ENCODE data around the gene FUT3.

FUT3 gene

DNA sequence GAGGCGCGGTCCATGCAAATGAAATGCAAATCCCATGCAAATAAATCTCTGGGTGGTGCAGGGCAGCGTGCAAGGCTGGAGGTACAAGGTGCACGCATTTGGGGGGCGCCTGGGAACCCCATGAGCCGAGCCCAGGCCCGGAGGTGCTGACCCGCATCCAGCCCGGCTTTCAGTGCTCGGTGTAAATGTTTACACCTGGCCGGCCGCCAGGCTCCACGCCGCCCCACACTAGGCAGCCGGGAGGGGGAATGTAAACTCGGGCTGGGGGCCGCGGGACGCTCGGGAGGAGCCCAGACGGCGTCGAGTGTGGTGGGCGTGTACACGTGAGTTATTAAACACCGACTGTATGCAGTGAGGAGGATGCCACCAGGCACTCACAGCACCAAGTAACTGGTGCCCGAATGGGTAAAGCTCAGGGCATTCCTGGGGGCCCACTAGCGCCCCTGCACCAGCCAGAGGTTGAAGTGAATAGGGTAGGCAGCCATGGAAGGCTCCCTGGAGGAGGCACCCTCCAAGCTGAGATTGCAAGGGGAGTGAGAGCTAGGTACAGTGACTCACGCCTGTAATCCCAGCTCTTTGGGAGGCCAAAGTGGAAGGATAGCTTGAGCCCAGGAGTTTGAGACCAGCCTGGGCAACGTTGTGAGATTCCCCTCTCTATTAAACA, 28.9 kb downstream of the FUT3 start:
- no peak for DNase-seq

DNA sequence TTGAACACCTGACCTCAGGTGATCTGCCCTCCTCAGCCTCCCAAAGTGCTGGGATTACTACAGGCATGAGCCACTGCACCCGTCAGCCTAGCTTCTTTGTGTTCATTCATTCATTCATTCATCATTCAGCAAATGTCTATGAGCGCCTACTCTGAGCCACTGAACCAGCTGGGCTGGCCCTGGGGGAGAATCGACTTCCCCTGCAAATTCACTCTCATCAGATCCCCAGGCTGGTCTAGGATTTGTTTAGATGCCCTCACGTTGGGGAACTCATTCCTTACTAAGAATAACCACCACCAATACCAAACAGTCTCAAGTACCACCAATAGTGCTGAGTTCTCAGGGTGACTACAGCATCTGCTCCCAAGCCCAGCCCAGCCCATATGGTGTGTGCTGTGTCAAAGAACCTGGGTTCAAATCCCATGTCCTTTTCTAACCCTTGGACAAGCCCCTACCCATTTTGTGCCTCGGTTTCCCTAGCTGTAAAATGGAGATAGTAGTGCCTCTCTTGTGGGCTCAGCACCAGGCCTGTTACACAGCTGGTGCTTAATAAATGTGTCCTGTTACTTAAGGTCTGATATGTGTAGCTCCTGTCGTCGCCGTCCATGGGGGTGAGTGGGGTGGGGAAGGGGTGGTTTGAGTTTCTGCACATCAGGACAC, 29.6 kb downstream of the FUT3 start:
- DNase-seq = no peak

- no peak for DNase-seq
These were observed 30.5 kb downstream of the FUT3 start for GRCh38 chr19:5820785-5821184.

DNA sequence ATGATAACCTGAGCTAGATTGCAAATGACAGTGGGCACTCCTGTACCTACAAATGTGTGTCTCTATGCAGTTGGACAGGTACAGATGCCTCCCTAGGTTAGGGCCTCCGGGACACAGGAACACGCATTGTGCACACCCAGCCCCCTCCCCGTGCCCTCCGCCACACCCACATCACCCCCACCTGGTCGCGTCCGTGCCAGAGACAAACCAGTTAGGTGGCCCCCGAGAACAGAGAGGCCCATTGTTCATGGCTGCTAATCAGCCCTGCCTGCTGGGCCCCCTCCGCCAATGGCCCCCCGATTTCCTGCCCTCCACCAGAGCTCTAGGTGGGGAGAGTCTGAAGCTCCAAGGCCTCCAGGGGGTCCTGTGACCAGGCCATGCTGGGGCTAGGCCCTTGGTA, 32.7 kb downstream of the FUT3 start:
- DNase-seq = no peak

DNA sequence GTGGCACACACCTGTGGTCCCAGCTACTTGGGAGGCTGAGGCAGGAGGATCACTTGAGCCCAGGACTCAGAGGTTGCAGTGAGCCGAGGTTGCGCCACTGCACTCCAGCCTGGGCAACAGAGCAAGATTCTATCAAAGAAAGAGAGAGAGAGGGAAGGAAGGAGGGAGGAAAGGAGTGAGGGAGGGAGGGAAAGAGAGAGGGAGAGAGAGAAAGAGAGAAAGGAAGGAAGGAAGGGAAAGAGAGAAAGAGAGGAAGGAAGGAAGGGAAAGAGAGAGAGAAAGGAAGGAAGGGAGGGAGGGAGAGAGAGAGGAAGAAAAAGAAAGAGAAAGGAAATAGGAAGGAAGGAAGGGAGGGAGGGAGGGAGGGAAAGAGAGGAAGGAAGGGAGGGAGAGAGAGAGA, 34.0 kb downstream of the FUT3 start:
- DNase-seq = no peak

DNA sequence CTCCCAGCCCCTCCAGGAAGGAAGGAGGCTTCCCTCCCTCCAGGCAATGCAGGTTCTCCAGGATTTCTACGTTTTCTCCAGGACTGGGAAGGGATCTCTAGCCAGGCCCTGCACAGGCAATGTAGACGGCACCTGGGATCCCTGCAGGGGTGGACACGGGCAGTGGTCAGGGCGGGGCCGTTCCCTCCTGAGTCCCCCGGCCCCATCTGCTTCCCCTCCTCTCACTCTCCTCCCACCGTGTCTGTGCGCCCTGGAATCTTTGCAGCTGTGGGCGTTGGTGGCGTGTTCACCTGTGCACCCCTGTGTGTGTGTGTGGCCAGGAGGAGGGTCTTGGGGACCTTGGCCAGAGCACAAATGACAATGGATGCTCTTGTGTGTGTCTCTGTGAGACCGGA, 36.4 kb downstream of the FUT3 start:
- no peak for DNase-seq

- no peak for DNase-seq
These were observed 37.0 kb downstream of the FUT3 start for GRCh38 chr19:5814123-5814851.

GRCh38 chr19:5811117-5811516, 40.1 kb downstream of the FUT3 start:
- no peak for DNase-seq

GRCh38 chr19:5809469-5809868, 41.8 kb downstream of the FUT3 start:
- no peak for DNase-seq

DNA sequence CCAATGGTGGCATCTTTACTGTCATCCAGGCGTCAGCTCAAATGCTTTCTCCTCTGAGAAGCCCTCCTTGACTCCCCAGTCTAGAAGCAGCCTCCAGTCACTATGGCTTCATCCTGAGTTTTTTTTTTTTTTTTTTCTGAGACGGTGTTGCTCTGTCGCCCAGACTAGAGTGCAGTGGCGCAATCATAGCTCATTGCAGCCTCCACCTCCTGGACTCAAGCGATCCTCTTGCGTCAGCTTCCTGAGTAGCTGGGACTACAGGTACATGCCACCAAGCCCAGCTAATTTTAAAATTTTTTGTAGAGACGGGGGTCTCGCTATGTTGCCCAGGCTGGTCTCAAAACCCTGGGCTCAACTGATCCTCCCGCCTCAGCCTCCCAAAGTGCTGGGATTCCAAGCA, 42.2 kb downstream of the FUT3 start:
- DNase-seq = no peak

DNA sequence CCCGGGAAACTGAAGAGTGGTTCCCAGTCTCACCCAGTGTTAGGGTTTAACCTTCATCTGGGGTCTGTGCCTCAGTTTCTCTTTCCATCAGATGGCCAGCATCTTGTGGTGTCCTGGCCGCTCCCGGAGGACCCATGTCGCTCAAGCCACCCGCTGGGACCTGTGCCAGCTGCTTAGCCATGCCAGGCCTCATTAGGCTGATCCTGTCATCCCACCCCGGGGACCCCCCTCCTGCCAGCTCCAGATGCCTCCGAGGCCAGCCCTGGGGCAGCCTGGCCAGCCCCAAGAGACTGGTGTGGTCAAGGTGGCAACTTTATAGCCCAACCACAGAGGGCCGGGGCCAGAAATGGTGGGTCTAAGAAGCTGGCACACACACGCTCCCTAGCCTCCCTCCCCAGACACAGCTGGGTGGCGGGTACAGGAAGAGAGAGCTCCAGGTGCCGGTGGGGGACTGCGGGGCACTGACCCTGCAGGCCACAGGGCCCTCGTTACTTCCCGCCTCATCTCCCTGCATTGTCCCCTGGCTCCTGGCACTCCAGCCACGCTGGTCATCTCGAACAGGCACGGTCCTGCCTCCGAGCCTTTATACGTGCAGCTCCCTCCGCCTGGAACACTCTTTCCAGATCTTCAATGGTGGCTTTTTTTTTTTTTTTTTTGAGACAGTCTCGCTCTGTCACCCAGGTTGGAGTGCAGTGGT, 43.0 kb downstream of the FUT3 start:
- DNase-seq = no peak

- no peak for DNase-seq
These were observed 44.3 kb downstream of the FUT3 start for GRCh38 chr19:5806905-5807304.

- DNase-seq = no peak
These were observed 45.1 kb downstream of the FUT3 start for GRCh38 chr19:5806133-5806489.

DNA sequence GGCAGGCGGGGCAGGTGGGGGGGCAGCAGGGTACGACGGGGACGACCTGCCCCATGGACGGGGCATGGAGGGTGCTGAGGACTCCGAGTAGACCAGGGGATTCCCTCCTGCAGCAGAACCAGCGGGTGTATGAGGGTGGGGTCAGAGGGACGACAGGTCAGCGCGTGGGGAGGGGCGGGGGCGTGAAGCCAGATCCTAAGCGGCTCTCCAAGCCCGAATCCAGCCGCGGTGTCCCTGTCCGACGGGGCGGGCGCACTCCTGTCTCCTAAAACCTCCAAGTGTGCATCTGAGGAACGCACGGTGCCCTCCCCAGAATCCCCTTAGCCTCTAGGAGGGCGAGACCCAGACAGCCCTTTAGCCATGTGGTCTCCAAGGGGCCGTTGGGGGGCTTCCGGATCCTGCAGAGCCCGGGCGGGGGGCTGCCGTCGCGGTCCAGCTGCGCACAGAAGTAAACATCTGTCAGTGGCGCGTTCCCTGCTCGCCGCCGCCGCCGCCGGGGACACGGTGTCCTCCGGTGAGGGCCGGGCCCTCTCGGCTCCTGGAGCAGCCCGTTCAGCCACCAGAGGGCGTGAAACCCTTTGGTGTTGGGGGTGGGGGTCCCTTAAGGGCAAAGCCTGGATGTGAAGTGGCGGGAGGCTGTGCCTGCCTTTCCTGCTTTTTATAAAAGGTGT, 45.7 kb downstream of the FUT3 start:
- DNase-seq = peak; percentile 50

- DNase-seq = no peak
These were observed 46.5 kb downstream of the FUT3 start, which contains the start of gene NRTN for GRCh38 chr19:5804516-5805461. TSS of gene NRTN (plus strand) at chr19:5805067. CDS start at chr19:5824166, 19,099 bp downstream.

DNA sequence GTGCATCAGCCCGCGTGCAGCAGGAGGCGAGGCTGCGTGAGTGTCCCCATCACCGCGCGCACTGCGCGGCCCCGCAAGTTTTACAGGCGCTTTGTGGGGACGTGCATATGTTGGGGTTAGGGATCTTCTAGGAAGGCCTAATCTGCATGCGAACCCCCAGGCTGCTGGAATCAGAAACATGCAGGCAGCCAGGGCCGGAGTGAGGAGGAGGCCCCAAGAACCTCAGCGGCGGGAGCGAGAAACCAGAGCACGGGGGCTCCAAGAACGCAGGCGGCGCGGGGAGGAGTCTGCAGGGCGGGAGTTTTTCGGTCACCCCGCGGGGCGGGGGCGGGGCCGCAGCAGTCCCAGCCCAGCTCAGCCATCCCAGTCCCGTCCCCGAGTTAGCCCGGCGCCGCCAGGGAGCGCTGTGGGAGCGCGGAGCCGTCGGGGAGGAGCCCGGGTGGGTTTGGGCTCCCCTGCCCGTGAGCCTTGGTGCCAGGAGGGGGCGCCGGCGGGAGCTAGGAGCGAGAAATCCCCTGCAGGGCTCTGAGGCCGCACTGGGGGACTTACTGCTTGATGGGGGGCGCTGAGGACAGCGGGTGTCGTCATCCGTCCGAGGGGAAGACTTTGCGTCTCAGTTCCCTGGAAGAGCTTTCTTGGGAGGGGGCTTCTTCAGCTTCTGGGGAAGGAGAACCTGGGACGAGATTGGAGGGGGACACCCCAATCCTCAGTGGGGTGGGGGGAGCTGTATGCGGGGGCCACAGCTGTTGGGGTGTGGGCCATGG, 47.3 kb downstream of the FUT3 start:
- DNase-seq = peak; percentile 85

DNA sequence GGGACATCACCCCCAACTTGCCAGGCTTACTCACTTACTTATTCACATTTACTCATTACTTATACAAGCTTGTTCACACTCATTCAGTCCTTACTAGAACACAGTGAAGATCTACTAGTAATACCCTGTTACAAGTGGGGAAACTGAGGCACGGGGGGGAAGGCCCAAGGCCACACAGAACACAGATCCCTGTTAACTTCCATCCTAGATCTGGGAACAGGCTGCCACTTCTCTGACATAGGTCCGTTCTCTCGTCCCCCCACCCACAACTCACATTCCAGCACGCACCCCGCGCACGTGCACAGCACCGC, 47.9 kb downstream of the FUT3 start:
- no peak for DNase-seq

DNA sequence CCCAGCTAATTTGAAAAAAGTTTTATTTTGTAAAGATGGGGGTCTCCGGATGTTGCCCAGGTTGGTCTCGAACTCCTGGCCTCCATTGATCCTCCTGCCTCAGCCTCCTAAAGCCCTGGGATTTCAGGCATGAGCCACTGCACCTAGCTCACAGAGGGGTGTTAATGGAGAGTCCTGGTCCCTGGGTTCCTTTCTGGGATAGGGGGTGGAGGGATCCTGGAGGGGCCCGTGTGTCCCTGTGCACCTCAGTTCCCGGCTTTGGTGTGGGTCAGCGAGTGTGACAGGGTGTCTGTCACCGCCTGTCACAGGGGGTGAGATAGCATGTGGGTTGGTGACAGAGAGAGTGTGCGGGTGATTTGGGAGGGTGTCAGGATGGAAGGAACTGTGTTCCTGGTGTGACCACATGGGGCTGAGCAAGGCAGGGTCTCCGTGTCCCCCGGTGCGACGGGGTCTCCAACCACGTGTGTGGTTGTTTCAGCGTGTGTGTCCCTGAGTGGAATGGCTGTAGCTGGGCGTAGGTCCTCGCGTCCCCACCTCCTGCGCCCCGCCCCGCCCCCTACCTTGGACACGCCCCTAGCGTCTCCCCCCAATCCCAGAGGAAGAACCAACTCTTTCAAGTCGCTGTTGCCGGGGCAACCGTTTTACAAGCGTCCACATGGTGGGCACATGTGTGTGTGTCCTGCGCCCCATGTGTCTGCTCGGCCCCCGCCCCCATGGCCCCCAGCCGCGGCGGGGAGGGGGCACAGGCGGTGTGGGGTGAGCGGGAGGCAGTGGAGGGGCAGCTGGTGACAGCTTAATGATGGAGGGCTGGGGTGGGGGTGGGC, 49.2 kb downstream of the FUT3 start:
- peak; percentile 69 for DNase-seq

GRCh38 chr19:5800361-5801270, 50.6 kb downstream of the FUT3 start:
- DNase-seq = no peak

Data from fibroblast of skin of right quadriceps (primary cell).